Sigmoid colon (tissue), 7 donors: ENCODE results near the gene PRPF31. TPM values are rescaled to one million over a fixed set of nuclear protein-coding genes. Genes with fewer than 3 reads are reported as not detected.
"Not testable (repeated sequence)": the region's sequence is repeated elsewhere in the genome, so short reads cannot be mapped to it uniquely, and the experiment has no call there.

Source experiments
- DNase-seq: peaks from one replicate; pipeline ENCODE4 v3.0.0-alpha.2; 2019
- H3K27ac ChIP-seq, 4 donors: fragments of 200-600 bp; sonication (generic); one replicate each; pipeline ENCODE4 v1.5.1; 2016 to 2019; ENCODE audit warnings: mild to moderate bottlenecking in 1 of 4
- H3K27me3 ChIP-seq, 3 donors: fragments of 200-600 bp; sonication (generic); one replicate each; pipeline ENCODE4 v1.5.1; 2019; ENCODE audit warnings: mild to moderate bottlenecking in 1 of 3
- H3K36me3 ChIP-seq, 4 donors: fragments of 200-600 bp; sonication (generic); one replicate each; pipeline ENCODE4 v1.5.1; 2016 to 2019
- H3K4me1 ChIP-seq, 4 donors: fragments of 200-600 bp; sonication (generic); one replicate each; pipeline ENCODE4 v1.5.1; 2017 to 2019
- H3K4me3 ChIP-seq, 4 donors: fragments of 200-600 bp; sonication (generic); one replicate each; pipeline ENCODE4 v1.5.1; 2017 to 2019; ENCODE audit warnings: mild to moderate bottlenecking in 2 of 4, moderate library complexity in 1 of 4
- H3K9me3 ChIP-seq, 4 donors: fragments of 200-600 bp in 3 of 4; sonication (generic) in 3 of 4; one replicate each; pipeline versions ENCODE4 v1.5.1 to v1.6.1; 2013 to 2019
- CTCF ChIP-seq, 4 experiments: fragments of 450-650 bp in 3 of 4; fragments of 200-600 bp in 1 of 4; IDR thresholded peaks; one replicate each; pipeline ENCODE4 v1.5.1; 2016 to 2019; ENCODE audit warnings: antibody characterized with exemption in 4 of 4, mild to moderate bottlenecking in 3 of 4, moderate library complexity in 2 of 4
- EP300 ChIP-seq, 4 donors: sonication (generic); formaldehyde crosslinking; IDR thresholded peaks; one replicate each; pipeline ENCODE4 v1.6.1; 2017; ENCODE audit warnings: antibody characterized with exemption in 4 of 4
- POLR2A ChIP-seq, 2 donors: fragments of 450-650 bp; IDR thresholded peaks; one replicate each; pipeline ENCODE4 v1.6.1; 2016; ENCODE audit warnings: antibody characterized with exemption in 2 of 2, mild to moderate bottlenecking in 2 of 2, moderate library complexity in 2 of 2
- POLR2AphosphoS5 ChIP-seq, 4 donors: sonication (generic); formaldehyde crosslinking; IDR thresholded peaks; one replicate each; pipeline ENCODE4 v1.6.1; 2017; ENCODE audit warnings: antibody characterized with exemption in 4 of 4
- WGBS, 2 donors: extraction: QIAGEN DNeasy Blood & Tissue Kit; methylation state at CpG; one replicate each; pipeline ENCODE4 v1.1.7; 2013; 5-methylcytosine and 5-hydroxymethylcytosine counted together
- intact Hi-C: fragments of 100-400 bp; cut with DNase I; formaldehyde crosslinking; loops from one replicate; pipeline ENCODE4 v1.15.1; 2023
- polyA plus RNA-seq, 3 donors: library from polyadenylated mRNA; stranded (reverse); fragments of 200-250 nt; gene quantifications; one replicate each; pipeline ENCODE4 v1.2.3, GENCODE V29; 2013
- total RNA-seq, 4 donors: library from RNA; depleted of rRNA; stranded (reverse); fragments of >200 nt; gene quantifications; one replicate each; pipeline ENCODE4 v1.1.0, GENCODE V29; 2016
- donor health status: healthy with polysubstance abuse.
- donor health status: Bipolar disorder and iron deficiency.
- donor health status: healthy.

Gene PRPF31
- total and polyA plus RNA-seq, 7 donors, result 25.0 to 60.9 (median 51.0) TPM

DNA sequence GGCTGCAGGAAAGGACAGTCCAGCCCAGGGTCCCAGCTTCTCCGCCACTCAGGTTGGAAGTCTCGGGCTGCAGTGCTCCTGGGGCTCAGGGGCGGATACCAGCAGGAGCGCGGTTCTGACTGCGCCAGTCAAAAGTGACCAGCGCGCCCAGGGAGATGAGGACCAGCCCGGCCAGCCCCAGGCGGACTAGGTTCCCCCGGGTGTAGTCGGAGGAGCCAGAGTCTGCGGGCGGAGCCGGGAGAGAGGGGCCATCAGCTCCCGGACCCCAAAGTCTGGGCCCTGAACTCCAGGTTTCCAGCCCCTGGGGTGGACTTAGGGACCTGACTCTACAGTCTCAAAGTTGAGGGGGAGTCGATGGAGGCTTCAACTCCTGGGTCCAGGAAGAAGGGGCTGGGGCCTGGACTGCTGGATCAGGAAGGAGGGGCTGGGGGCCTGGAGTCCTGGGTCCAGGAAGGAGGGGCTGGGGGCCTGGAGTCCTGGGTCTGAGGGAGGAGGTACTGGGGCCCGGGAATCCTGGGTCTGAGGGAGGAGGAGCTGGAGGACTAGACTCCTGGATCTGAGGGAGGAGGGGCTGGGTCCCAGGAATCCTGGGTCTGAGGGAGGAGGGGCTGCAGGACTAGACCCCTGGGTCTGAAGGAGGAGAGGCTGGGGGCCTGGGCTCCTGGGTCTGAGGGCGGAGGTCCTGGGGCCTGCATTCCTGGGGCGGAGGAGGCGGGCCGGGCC is 20.3 kb upstream of the PRPF31 start:
- DNase-seq, result peak; percentile 57
- Histone ChIP-seq H3K4me3 (peak overlapping the region; percentile 1 to 50 (median 30)), H3K36me3 (no peaks in the 10 kb centered on the region), H3K9me3 (no peaks in the 10 kb centered on the region), H3K27ac (peak overlapping the region in 1 of 4 donors; percentile 71), H3K4me1 (peaks cover 0 to 13% (median 10%) of the 10 kb centered on the region in 4 donors), H3K27me3 (peaks cover 0 to 15% (median 8%) of the 10 kb centered on the region in 3 donors)
- WGBS, 2 donors, result 73% methylated on average over 22 of the region's 22 CpGs
- TF ChIP-seq POLR2A (IDR thresholded peaks at IDR 0.05), result no peak
- TF ChIP-seq CTCF (IDR thresholded peaks at IDR 0.05), result no peak
- no peak for TF ChIP-seq EP300 (IDR thresholded peaks at IDR 0.05)
- TF ChIP-seq POLR2AphosphoS5 (IDR thresholded peaks at IDR 0.05), result no peak
- intact Hi-C loops, result no loop called here

- WGBS, 2 donors, result 1% methylated on average over 46 of the region's 46 CpGs
- H3K36me3 ChIP-seq, intact Hi-C loops, H3K9me3 ChIP-seq: not testable (repeated sequence)
- DNase-seq, result peak; percentile 72
- peak overlapping the region in 1 of 4 donors; percentile 71 for H3K27ac ChIP-seq
- H3K4me3 ChIP-seq, result peak overlapping the region; percentile 1 to 50 (median 30)
- H3K27me3 ChIP-seq, result peaks cover 0 to 15% (median 8%) of the 10 kb centered on the region in 3 donors
- H3K4me1 ChIP-seq, result peaks cover 0 to 13% (median 10%) of the 10 kb centered on the region in 4 donors
Measured at GRCh38 chr19:54095859-54096616, 19.5 kb upstream of the PRPF31 start.

DNA sequence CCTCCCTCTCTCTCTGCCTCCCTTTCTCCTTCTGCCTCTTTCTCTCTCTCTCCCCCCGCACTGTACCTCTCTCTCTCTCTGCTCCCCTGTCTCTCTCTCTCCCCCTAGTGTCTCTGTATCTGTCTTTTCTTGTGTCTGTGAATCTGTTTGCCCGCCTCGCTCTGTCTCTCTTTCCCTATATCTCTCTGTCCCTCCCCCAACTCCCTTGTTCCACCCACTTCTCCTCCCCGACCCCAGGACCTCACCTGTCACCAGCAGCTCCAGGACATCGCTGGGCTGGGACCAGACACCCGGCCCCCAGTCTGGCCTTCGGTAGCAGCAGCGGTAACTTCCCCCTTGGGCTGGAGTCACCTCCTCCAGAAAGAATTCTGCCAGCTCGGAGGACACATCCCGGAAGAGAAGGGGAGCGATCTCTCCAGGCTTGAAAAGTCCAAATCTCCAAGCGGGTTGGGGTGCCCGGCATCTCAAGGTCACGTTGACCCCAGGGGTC is 18.9 kb upstream of the PRPF31 start:
- WGBS, 2 donors, result 4 to 14% methylated on average over 14 of the region's 14 CpGs
- Histone ChIP-seq H3K9me3 (no peaks in the 10 kb centered on the region), H3K4me1 (peaks cover 0 to 13% (median 10%) of the 10 kb centered on the region in 4 donors), H3K36me3 (no peaks in the 10 kb centered on the region), H3K27ac (peak overlapping the region in 2 of 4 donors; percentile 33 to 71), H3K4me3 (peak overlapping the region in 3 of 4 donors; percentile 7 to 50 (median 15)), H3K27me3 (peaks cover 0 to 15% (median 8%) of the 10 kb centered on the region in 3 donors)
- intact Hi-C loops, result no loop called here
- peak; percentile 68 for DNase-seq
- TF ChIP-seq CTCF (IDR thresholded peaks at IDR 0.05) (no peak), EP300 (IDR thresholded peaks at IDR 0.05) (no peak), POLR2AphosphoS5 (IDR thresholded peaks at IDR 0.05) (no peak), POLR2A (IDR thresholded peaks at IDR 0.05) (no peak)

- Histone ChIP-seq H3K4me1 (peaks cover 0 to 30% (median 25%) of the 10 kb centered on the region in 4 donors), H3K4me3 (no peak overlapping the region), H3K27ac (no peak overlapping the region), H3K27me3 (peaks cover 0 to 15% (median 8%) of the 10 kb centered on the region in 3 donors), H3K36me3 (no peaks in the 10 kb centered on the region), H3K9me3 (no peaks in the 10 kb centered on the region)
- WGBS, 2 donors, result 90 to 91% methylated on average over 12 of the region's 12 CpGs
- TF ChIP-seq POLR2AphosphoS5 (IDR thresholded peaks at IDR 0.05) (no peak), EP300 (IDR thresholded peaks at IDR 0.05) (no peak), POLR2A (IDR thresholded peaks at IDR 0.05) (no peak), CTCF (IDR thresholded peaks at IDR 0.05) (no peak)
- DNase-seq, result no peak
- intact Hi-C loops, result no loop called here
Measured at GRCh38 chr19:54099190-54099902, 16.2 kb upstream of the PRPF31 start.

GRCh38 chr19:54099903-54100255 is 15.7 kb upstream of the PRPF31 start:
- WGBS, 2 donors, result 82 to 85% methylated on average over 9 of the region's 9 CpGs
- DNase-seq, H3K4me3 ChIP-seq, H3K27ac ChIP-seq, H3K9me3 ChIP-seq, H3K36me3 ChIP-seq: not testable (repeated sequence)
- Histone ChIP-seq H3K4me1 (peaks cover 0 to 30% (median 26%) of the 10 kb centered on the region in 4 donors), H3K27me3 (peaks cover 0 to 11% (median 8%) of the 10 kb centered on the region in 3 donors)
- intact Hi-C loops, result loop anchor here (5.0 kb wide), 2 partner anchors 123 to 258 kb away; no protein-coding TSS in a partner anchor
